H1 (cell line): ENCODE results near the gene FHAD1.

Experiments used
- CTCF ChIP-seq, 3 experiments: IDR thresholded peaks; 1 replicate in 2 of 3; 2 replicates in 1 of 3; pipeline versions ENCODE4 v1.5.1 to v1.6.1; 2011; ENCODE audit warnings: low read length in 3 of 3, mild to moderate bottlenecking in 3 of 3, inconsistent platforms in 2 of 3, low read depth in 1 of 3, moderate library complexity in 1 of 3; ENCODE audit not compliant: insufficient read depth in 1 of 3; ENCODE audit errors: control extremely low read depth in 1 of 3
- EZH2 ChIP-seq: fragments of 200-600 bp; sonication (generic); IDR thresholded peaks from 2 replicates; pipeline ENCODE4 v1.7.1; 2012; ENCODE audit warnings: low read depth, mild to moderate bottlenecking, moderate library complexity, low read length, inconsistent platforms; ENCODE audit not compliant: severe bottlenecking
- POLR2A ChIP-seq, 2 experiments: IDR thresholded peaks; 1 replicate in 1 of 2; 2 replicates in 1 of 2; pipeline ENCODE4 v1.6.1; 2011; ENCODE audit warnings: low read depth in 2 of 2, low read length in 2 of 2, mild to moderate bottlenecking in 2 of 2; ENCODE audit errors: control extremely low read depth in 1 of 2
- TAF7 ChIP-seq: optimal IDR thresholded peaks from 2 replicates; pipeline ENCODE3; 2011; ENCODE audit warnings: low read depth, mild to moderate bottlenecking, inconsistent platforms, low read length, moderate library complexity, borderline replicate concordance
- TF ChIP-seq, protein P1 (sequence below): IDR thresholded peaks from 2 replicates; pipeline ENCODE4 v1.6.1; 2012; ENCODE audit warnings: inconsistent platforms

DNA sequence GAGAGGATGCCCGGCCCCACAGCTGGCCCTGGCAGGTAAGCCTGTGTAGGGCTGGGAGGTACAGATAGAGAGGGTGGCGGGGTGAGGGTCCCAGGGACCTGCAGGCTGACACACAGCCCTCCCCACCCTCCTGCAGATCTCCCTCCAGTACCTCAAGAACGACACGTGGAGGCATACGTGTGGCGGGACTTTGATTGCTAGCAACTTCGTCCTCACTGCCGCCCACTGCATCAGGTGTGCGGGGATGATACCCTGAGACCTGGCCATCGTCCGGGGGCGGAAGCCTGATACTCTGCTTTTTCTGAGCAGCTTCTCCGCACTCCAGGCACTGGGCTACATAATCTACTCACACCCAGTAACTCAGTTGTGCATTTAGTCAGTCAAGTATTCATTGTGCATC is 193.3 kb downstream of the FHAD1 start:
- TF ChIP-seq CTCF (IDR thresholded peaks at IDR 0.05; ENCODE audit: control extremely low read depth in 1 of 3, insufficient read depth in 1 of 3, low read depth in 1 of 3, low read length in 3 of 3) (no peak), POLR2A (IDR thresholded peaks at IDR 0.05; ENCODE audit: control extremely low read depth in 1 of 2, low read depth in 2 of 2, low read length in 2 of 2) (no peak), EZH2 (no peak), TAF7 (no peak)
- TF ChIP-seq, protein P1, sequence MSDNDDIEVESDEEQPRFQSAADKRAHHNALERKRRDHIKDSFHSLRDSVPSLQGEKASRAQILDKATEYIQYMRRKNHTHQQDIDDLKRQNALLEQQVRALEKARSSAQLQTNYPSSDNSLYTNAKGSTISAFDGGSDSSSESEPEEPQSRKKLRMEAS: no peak
